ENCODE results near the gene PARL. TPM values are rescaled to one million over a fixed set of nuclear protein-coding genes. Genes with fewer than 3 reads are reported as not detected.

PARL gene
- total and polyA plus RNA-seq, 2 donors (not counting 1 experiment from before 2014, with no cell fraction given), result 30.2 to 55.9 TPM

- H3K4me1 ChIP-seq (ENCODE audit: control insufficient read depth, extremely low read depth, insufficient read depth, low read length), result no peaks in the 10 kb centered on the region
- no peak overlapping the region for H3K9ac ChIP-seq (ENCODE audit: insufficient read depth, low read length)
- H3K27me3 ChIP-seq (ENCODE audit: control insufficient read depth, insufficient read depth, low read length), result no peaks in the 10 kb centered on the region
- H3K79me2 ChIP-seq (ENCODE audit: control insufficient read depth, insufficient read depth, low read length), result no peaks in the 10 kb centered on the region
- H3K36me3 ChIP-seq (ENCODE audit: control insufficient read depth, insufficient read depth, low read length), result peaks cover 2% of the 10 kb centered on the region
- no peaks in the 10 kb centered on the region for H4K20me1 ChIP-seq (ENCODE audit: control insufficient read depth, extremely low read depth, insufficient read depth, low read length)
- no peak overlapping the region for H3K4me2 ChIP-seq (ENCODE audit: extremely low read depth, insufficient read depth, low read length)
- no peaks in the 10 kb centered on the region for H3K9me3 ChIP-seq (ENCODE audit: control insufficient read depth, insufficient read depth, low read depth, low read length)
- H2AFZ ChIP-seq (ENCODE audit: low read length), result no peak overlapping the region
- no peak overlapping the region for H3K4me3 ChIP-seq (replicated peaks in 1 of 4; ENCODE audit: control extremely low read depth in 1 of 4, insufficient read depth in 1 of 4, low read depth in 3 of 4, low read length in 4 of 4)
- H3K27ac ChIP-seq (ENCODE audit: insufficient read depth, low read length), result no peak overlapping the region
- TF ChIP-seq EZH2 (IDR thresholded peaks at IDR 0.05; ENCODE audit: low read length, missing control alignments), result no peak
- TF ChIP-seq, protein P1, sequence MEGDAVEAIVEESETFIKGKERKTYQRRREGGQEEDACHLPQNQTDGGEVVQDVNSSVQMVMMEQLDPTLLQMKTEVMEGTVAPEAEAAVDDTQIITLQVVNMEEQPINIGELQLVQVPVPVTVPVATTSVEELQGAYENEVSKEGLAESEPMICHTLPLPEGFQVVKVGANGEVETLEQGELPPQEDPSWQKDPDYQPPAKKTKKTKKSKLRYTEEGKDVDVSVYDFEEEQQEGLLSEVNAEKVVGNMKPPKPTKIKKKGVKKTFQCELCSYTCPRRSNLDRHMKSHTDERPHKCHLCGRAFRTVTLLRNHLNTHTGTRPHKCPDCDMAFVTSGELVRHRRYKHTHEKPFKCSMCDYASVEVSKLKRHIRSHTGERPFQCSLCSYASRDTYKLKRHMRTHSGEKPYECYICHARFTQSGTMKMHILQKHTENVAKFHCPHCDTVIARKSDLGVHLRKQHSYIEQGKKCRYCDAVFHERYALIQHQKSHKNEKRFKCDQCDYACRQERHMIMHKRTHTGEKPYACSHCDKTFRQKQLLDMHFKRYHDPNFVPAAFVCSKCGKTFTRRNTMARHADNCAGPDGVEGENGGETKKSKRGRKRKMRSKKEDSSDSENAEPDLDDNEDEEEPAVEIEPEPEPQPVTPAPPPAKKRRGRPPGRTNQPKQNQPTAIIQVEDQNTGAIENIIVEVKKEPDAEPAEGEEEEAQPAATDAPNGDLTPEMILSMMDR (conservative IDR thresholded peaks at IDR 0.05 in 1 of 2, IDR thresholded peaks at IDR 0.05 in 1 of 2; ENCODE audit: low read depth in 1 of 2, low read length in 2 of 2), result no peak
- no peak for DNase-seq (ENCODE audit: low read depth in 2 of 2)
These were observed 35.7 kb upstream of the PARL start for GRCh38 chr3:183920416-183920815.

DNA sequence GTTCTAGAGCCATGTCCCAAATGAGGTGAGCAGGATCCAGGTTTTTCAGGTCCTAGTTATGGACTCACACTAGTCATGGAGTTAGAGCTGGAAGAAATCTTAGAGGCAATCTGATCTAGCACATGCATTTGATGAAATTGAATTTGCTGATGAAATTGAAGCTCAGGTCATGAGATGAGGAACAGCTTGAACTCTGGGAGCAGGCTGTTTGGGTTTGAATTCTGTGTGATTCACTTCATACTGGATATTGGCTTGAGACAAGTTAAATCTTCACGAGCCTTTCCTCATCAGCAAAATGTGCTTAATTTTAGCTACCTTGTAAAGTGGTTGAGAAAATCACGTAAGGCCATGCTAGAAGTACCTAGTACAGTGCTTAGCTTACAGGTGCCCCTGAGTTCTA is 33.5 kb upstream of the PARL start:
- H3K9ac ChIP-seq (ENCODE audit: insufficient read depth, low read length), result no peak overlapping the region
- no peak overlapping the region for H3K4me2 ChIP-seq (ENCODE audit: extremely low read depth, insufficient read depth, low read length)
- TF ChIP-seq, protein P1 (conservative IDR thresholded peaks at IDR 0.05 in 1 of 2, IDR thresholded peaks at IDR 0.05 in 1 of 2; ENCODE audit: low read depth in 1 of 2, low read length in 2 of 2), result no peak
- no peak for TF ChIP-seq EZH2 (IDR thresholded peaks at IDR 0.05; ENCODE audit: low read length, missing control alignments)
- DNase-seq (ENCODE audit: low read depth in 2 of 2), result no peak
- H2AFZ ChIP-seq (ENCODE audit: low read length), result no peak overlapping the region
- H3K4me1 ChIP-seq (ENCODE audit: control insufficient read depth, extremely low read depth, insufficient read depth, low read length), result no peaks in the 10 kb centered on the region
- no peaks in the 10 kb centered on the region for H3K27me3 ChIP-seq (ENCODE audit: control insufficient read depth, insufficient read depth, low read length)
- H3K9me3 ChIP-seq (ENCODE audit: control insufficient read depth, insufficient read depth, low read depth, low read length), result no peaks in the 10 kb centered on the region
- no peak overlapping the region for H3K27ac ChIP-seq (ENCODE audit: insufficient read depth, low read length)
- no peak overlapping the region for H3K4me3 ChIP-seq (replicated peaks in 1 of 4; ENCODE audit: control extremely low read depth in 1 of 4, insufficient read depth in 1 of 4, low read depth in 3 of 4, low read length in 4 of 4)
- H3K36me3 ChIP-seq (ENCODE audit: control insufficient read depth, insufficient read depth, low read length), result no peaks in the 10 kb centered on the region
- H4K20me1 ChIP-seq (ENCODE audit: control insufficient read depth, extremely low read depth, insufficient read depth, low read length), result no peaks in the 10 kb centered on the region
- H3K79me2 ChIP-seq (ENCODE audit: control insufficient read depth, insufficient read depth, low read length), result no peaks in the 10 kb centered on the region

DNA sequence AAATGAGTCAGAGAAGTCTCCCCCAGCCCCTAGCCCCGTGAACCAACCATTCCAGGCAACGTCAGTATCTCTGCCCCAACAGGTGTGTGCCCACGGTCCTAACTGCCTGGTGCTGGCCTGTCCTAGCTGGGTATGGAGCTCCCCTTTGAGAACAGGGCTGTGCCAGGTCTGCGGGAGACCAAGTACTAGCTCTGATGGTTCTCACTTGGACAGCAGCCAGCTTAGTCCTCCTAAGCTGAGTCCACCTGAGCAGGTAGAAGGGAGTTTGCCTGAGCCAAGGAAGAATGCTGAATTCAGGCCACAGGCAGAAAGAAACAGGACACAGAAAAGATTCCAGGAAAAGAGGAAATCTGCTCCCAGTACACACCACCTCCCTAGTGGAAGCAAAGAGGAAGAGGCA is 33.1 kb upstream of the PARL start:
- Histone ChIP-seq H3K4me3 (replicated peaks in 1 of 4; ENCODE audit: control extremely low read depth in 1 of 4, insufficient read depth in 1 of 4, low read depth in 3 of 4, low read length in 4 of 4) (no peak overlapping the region), H3K4me1 (ENCODE audit: control insufficient read depth, extremely low read depth, insufficient read depth, low read length) (no peaks in the 10 kb centered on the region), H3K79me2 (ENCODE audit: control insufficient read depth, insufficient read depth, low read length) (no peaks in the 10 kb centered on the region), H3K36me3 (ENCODE audit: control insufficient read depth, insufficient read depth, low read length) (no peaks in the 10 kb centered on the region), H3K9me3 (ENCODE audit: control insufficient read depth, insufficient read depth, low read depth, low read length) (no peaks in the 10 kb centered on the region), H2AFZ (ENCODE audit: low read length) (no peak overlapping the region), H3K4me2 (ENCODE audit: extremely low read depth, insufficient read depth, low read length) (no peak overlapping the region), H3K27me3 (ENCODE audit: control insufficient read depth, insufficient read depth, low read length) (no peaks in the 10 kb centered on the region), H3K27ac (ENCODE audit: insufficient read depth, low read length) (no peak overlapping the region), H4K20me1 (ENCODE audit: control insufficient read depth, extremely low read depth, insufficient read depth, low read length) (no peaks in the 10 kb centered on the region), H3K9ac (ENCODE audit: insufficient read depth, low read length) (no peak overlapping the region)
- TF ChIP-seq, protein P1 (conservative IDR thresholded peaks at IDR 0.05 in 1 of 2, IDR thresholded peaks at IDR 0.05 in 1 of 2; ENCODE audit: low read depth in 1 of 2, low read length in 2 of 2), result no peak
- TF ChIP-seq EZH2 (IDR thresholded peaks at IDR 0.05; ENCODE audit: low read length, missing control alignments), result no peak
- DNase-seq (ENCODE audit: low read depth in 2 of 2), result no peak
